ENCODE data around the gene FAM53B. TPM values are rescaled to one million over a fixed set of nuclear protein-coding genes. Genes with fewer than 3 reads are reported as not detected.

Gene FAM53B
- total RNA-seq, 2 donors from 2014 or later, result 17.1 to 21.1 TPM

- WGBS, 2 donors, result 87 to 95% methylated on average over 6 of the region's 6 CpGs
- Histone ChIP-seq H3K4me3 (no peak overlapping the region), H3K36me3 (replicated peaks in 1 of 2; ENCODE audit: insufficient read depth in 1 of 2, low read depth in 2 of 2) (no peaks in the 10 kb centered on the region), H3K9me3 (no peaks in the 10 kb centered on the region), H3K27ac (no peak overlapping the region), H3K27me3 (no peaks in the 10 kb centered on the region), H3K4me1 (peaks cover 4% of the 10 kb centered on the region)
- DNase-seq, result no peak
- intact Hi-C loops (cut with DNase I), result no loop called here
- no peak for TF ChIP-seq POLR2A (IDR thresholded peaks at IDR 0.05)
- TF ChIP-seq, protein P1, sequence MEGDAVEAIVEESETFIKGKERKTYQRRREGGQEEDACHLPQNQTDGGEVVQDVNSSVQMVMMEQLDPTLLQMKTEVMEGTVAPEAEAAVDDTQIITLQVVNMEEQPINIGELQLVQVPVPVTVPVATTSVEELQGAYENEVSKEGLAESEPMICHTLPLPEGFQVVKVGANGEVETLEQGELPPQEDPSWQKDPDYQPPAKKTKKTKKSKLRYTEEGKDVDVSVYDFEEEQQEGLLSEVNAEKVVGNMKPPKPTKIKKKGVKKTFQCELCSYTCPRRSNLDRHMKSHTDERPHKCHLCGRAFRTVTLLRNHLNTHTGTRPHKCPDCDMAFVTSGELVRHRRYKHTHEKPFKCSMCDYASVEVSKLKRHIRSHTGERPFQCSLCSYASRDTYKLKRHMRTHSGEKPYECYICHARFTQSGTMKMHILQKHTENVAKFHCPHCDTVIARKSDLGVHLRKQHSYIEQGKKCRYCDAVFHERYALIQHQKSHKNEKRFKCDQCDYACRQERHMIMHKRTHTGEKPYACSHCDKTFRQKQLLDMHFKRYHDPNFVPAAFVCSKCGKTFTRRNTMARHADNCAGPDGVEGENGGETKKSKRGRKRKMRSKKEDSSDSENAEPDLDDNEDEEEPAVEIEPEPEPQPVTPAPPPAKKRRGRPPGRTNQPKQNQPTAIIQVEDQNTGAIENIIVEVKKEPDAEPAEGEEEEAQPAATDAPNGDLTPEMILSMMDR (IDR thresholded peaks at IDR 0.05), result no peak
- ATAC-seq, result no peak
Observed at GRCh38 chr10:124675261-124675660, 68.9 kb downstream of the FAM53B start.

GRCh38 chr10:124674768-124675222, 69.4 kb downstream of the FAM53B start:
- intact Hi-C loops (cut with DNase I), result no loop called here
- Histone ChIP-seq H3K4me3 (no peak overlapping the region), H3K9me3 (no peaks in the 10 kb centered on the region), H3K4me1 (peaks cover 4% of the 10 kb centered on the region), H3K36me3 (replicated peaks in 1 of 2; ENCODE audit: insufficient read depth in 1 of 2, low read depth in 2 of 2) (no peaks in the 10 kb centered on the region), H3K27me3 (no peaks in the 10 kb centered on the region), H3K27ac (no peak overlapping the region)
- 89 to 91% methylated on average over 4 to 9 of the region's 9 CpGs for WGBS, 2 donors
- no peak for DNase-seq
- no peak for TF ChIP-seq POLR2A (IDR thresholded peaks at IDR 0.05)
- TF ChIP-seq, protein P1 (IDR thresholded peaks at IDR 0.05), result no peak
- ATAC-seq, result no peak

GRCh38 chr10:124672181-124672638, 72.0 kb downstream of the FAM53B start:
- WGBS, 2 donors, result 86 to 92% methylated on average over 14 to 16 of the region's 16 CpGs
- TF ChIP-seq POLR2A (IDR thresholded peaks at IDR 0.05), result no peak
- DNase-seq, result no peak
- Histone ChIP-seq H3K27me3 (no peaks in the 10 kb centered on the region), H3K27ac (no peak overlapping the region), H3K4me1 (peaks cover 4% of the 10 kb centered on the region), H3K36me3 (replicated peaks in 1 of 2; ENCODE audit: insufficient read depth in 1 of 2, low read depth in 2 of 2) (no peaks in the 10 kb centered on the region), H3K4me3 (no peak overlapping the region), H3K9me3 (no peaks in the 10 kb centered on the region)
- no peak for ATAC-seq
- intact Hi-C loops (cut with DNase I), result no loop called here

GRCh38 chr10:124671486-124672075, 72.6 kb downstream of the FAM53B start:
- peak overlapping the region in 1 of 4 donors; percentile 20 for H3K27ac ChIP-seq
- intact Hi-C loops (cut with DNase I), result no loop called here
- no peaks in the 10 kb centered on the region for H3K9me3 ChIP-seq
- ATAC-seq (no peak), DNase-seq (peak in 1 of 4 donors; percentile 41)
- H3K4me1 ChIP-seq, result peaks cover 4% of the 10 kb centered on the region
- no peak for TF ChIP-seq POLR2A (IDR thresholded peaks at IDR 0.05)
- TF ChIP-seq, protein P1 (IDR thresholded peaks at IDR 0.05), result no peak
- H3K36me3 ChIP-seq (replicated peaks in 1 of 2; ENCODE audit: insufficient read depth in 1 of 2, low read depth in 2 of 2), result no peaks in the 10 kb centered on the region
- H3K27me3 ChIP-seq, result no peaks in the 10 kb centered on the region
- H3K4me3 ChIP-seq, result no peak overlapping the region
- 68 to 78% methylated on average over 8 of the region's 8 CpGs for WGBS, 2 donors

DNA sequence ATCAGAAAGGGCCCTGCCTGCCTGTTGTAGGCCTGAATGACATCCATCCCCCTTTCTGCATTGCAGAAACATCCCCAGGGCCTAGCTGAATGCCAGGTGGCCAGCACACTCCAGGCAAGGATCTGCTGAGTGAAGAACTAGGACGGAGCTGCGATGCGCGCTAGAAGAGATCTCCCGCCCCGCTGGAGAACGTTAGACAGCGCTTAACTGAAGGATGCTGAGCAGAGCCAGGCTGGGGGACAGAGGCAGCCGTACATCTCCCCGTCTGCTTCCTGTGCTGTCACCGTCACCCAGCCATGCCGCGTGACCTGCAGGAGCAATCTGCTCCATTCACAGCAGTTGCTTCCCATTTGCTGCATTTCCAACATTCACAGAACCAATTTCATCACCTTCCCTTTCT, 73.3 kb downstream of the FAM53B start:
- Histone ChIP-seq H3K36me3 (replicated peaks in 1 of 2; ENCODE audit: insufficient read depth in 1 of 2, low read depth in 2 of 2) (no peaks in the 10 kb centered on the region), H3K27me3 (no peaks in the 10 kb centered on the region), H3K27ac (peak overlapping the region in 1 of 4 donors; percentile 20), H3K9me3 (no peaks in the 10 kb centered on the region), H3K4me1 (peaks cover 4% of the 10 kb centered on the region), H3K4me3 (no peak overlapping the region)
- no peak for ATAC-seq
- 70 to 97% methylated on average over 13 of the region's 13 CpGs for WGBS, 2 donors
- DNase-seq, result peak in 1 of 4 donors; percentile 49
- TF ChIP-seq, protein P1 (IDR thresholded peaks at IDR 0.05), result no peak
- no peak for TF ChIP-seq POLR2A (IDR thresholded peaks at IDR 0.05)
- intact Hi-C loops (cut with DNase I), result no loop called here

Data from body of pancreas (tissue), 4 donors.